DOHH2 (cell line): ENCODE results near the gene WDR70.

Source experiments
- CTCF ChIP-seq: fragments of 200-600 bp; sonication (generic); IDR thresholded peaks from one replicate; pipeline ENCODE4 v1.5.1; 2014; ENCODE audit warnings: antibody characterized with exemption, mild to moderate bottlenecking, low read depth, low read length; ENCODE audit not compliant: poor library complexity, severe bottlenecking
- EZH2phosphoT487 ChIP-seq: fragments of 200-600 bp; sonication (generic); IDR thresholded peaks from 2 replicates; pipeline ENCODE4 v1.6.1; 2017; ENCODE audit warnings: borderline replicate concordance, mild to moderate bottlenecking, antibody characterized with exemption, low read length, moderate library complexity, mixed read lengths

- peak; percentile 70 for TF ChIP-seq CTCF
- no peak for TF ChIP-seq EZH2phosphoT487
Measured at GRCh38 chr5:37554938-37555337, 175.8 kb downstream of the WDR70 start.
